HG02840 (cell line): ENCODE data around the gene ARHGEF5.

ENCODE experiments used
- ATAC-seq: cut with Tn5 transposase; IDR thresholded peaks from one replicate; pipeline ENCODE4 v1.9.1; 2021; ENCODE audit warnings: mild to moderate bottlenecking, moderate library complexity, moderate number of reproducible peaks; ENCODE audit not compliant: unreplicated experiment, low FRiP score

ARHGEF5 gene

GRCh38 chr7:144379776-144380384 is 24.7 kb downstream of the ARHGEF5 start:
- no peak for ATAC-seq

GRCh38 chr7:144384071-144384470 is 28.9 kb downstream of the ARHGEF5 start:
- ATAC-seq, result no peak

GRCh38 chr7:144384555-144385245 is 29.5 kb downstream of the ARHGEF5 start:
- no peak for ATAC-seq

GRCh38 chr7:144386741-144387140 is 31.5 kb downstream of the ARHGEF5 start:
- ATAC-seq, result no peak

- ATAC-seq, result no peak
Observed at GRCh38 chr7:144388950-144389349, 33.7 kb downstream of the ARHGEF5 start.

- ATAC-seq, result no peak
Observed at GRCh38 chr7:144390481-144390880, 35.3 kb downstream of the ARHGEF5 start.

- no peak for ATAC-seq
Observed at GRCh38 chr7:144391014-144391413, 35.8 kb downstream of the ARHGEF5 start.

- peak; percentile 75 for ATAC-seq
Observed at GRCh38 chr7:144391823-144392255, 36.6 kb downstream of the ARHGEF5 start.

GRCh38 chr7:144397086-144397485 is 41.9 kb downstream of the ARHGEF5 start:
- no peak for ATAC-seq

- no peak for ATAC-seq
Observed at GRCh38 chr7:144398291-144398690, 43.1 kb downstream of the ARHGEF5 start.

GRCh38 chr7:144398911-144399310 is 43.7 kb downstream of the ARHGEF5 start:
- ATAC-seq, result no peak

GRCh38 chr7:144399946-144400345 is 44.7 kb downstream of the ARHGEF5 start:
- ATAC-seq, result no peak

GRCh38 chr7:144401490-144401889 is 46.3 kb downstream of the ARHGEF5 start:
- ATAC-seq, result no peak

GRCh38 chr7:144403102-144403501 is 47.9 kb downstream of the ARHGEF5 start:
- ATAC-seq, result no peak

- ATAC-seq, result no peak
Observed at GRCh38 chr7:144403649-144404061, 48.5 kb downstream of the ARHGEF5 start, which contains the start of gene NOBOX. TSS of gene NOBOX (minus strand) at chr7:144403693.

- no peak for ATAC-seq
Observed at GRCh38 chr7:144404946-144405345, 49.7 kb downstream of the ARHGEF5 start.

- no peak for ATAC-seq
Observed at GRCh38 chr7:144407266-144407931, 52.2 kb downstream of the ARHGEF5 start.

GRCh38 chr7:144408121-144408520 is 52.9 kb downstream of the ARHGEF5 start:
- no peak for ATAC-seq

GRCh38 chr7:144410441-144410840 is 55.2 kb downstream of the ARHGEF5 start:
- no peak for ATAC-seq

GRCh38 chr7:144414815-144415214 is 59.6 kb downstream of the ARHGEF5 start:
- no peak for ATAC-seq

- ATAC-seq, result no peak
Observed at GRCh38 chr7:144415858-144416257, 60.7 kb downstream of the ARHGEF5 start.

GRCh38 chr7:144416341-144416740 is 61.1 kb downstream of the ARHGEF5 start:
- no peak for ATAC-seq
